HT-29 (cell line): Measurements from ENCODE around the gene PPFIA2. TPM values are rescaled to one million over a fixed set of nuclear protein-coding genes. Genes with fewer than 3 reads are reported as not detected.

Source experiments
- DNase-seq: peaks from one replicate; pipeline ENCODE4 v3.0.0-alpha.2; 2015; ENCODE audit warnings: low spot score
- total RNA-seq: library from RNA; depleted of rRNA; stranded (reverse); fragments of >200 nt; shearing (Covaris generic); gene quantifications from 2 replicates; pipeline ENCODE4 v1.2.3, GENCODE V29; 2014

PPFIA2 gene
- total RNA-seq, 1 experiment from 2014 or later = not detected

- no peak for DNase-seq
These were observed 201.1 kb downstream of the PPFIA2 start for GRCh38 chr12:81558031-81558430.

GRCh38 chr12:81546811-81547210, 212.3 kb downstream of the PPFIA2 start:
- no peak for DNase-seq

- no peak for DNase-seq
These were observed 215.5 kb downstream of the PPFIA2 start for GRCh38 chr12:81543621-81544139.

- DNase-seq = no peak
These were observed 216.8 kb downstream of the PPFIA2 start for GRCh38 chr12:81542065-81543010.

GRCh38 chr12:81541121-81541520, 218.0 kb downstream of the PPFIA2 start:
- no peak for DNase-seq

GRCh38 chr12:81539279-81539678, 219.9 kb downstream of the PPFIA2 start:
- no peak for DNase-seq

- no peak for DNase-seq
These were observed 226.1 kb downstream of the PPFIA2 start for GRCh38 chr12:81533054-81533453.

GRCh38 chr12:81530352-81530751, 228.8 kb downstream of the PPFIA2 start:
- DNase-seq = no peak

GRCh38 chr12:81520064-81520945, 238.8 kb downstream of the PPFIA2 start:
- no peak for DNase-seq

- no peak for DNase-seq
These were observed 240.5 kb downstream of the PPFIA2 start for GRCh38 chr12:81518638-81519037.

GRCh38 chr12:81517296-81517695, 241.9 kb downstream of the PPFIA2 start:
- no peak for DNase-seq

GRCh38 chr12:81502912-81503695, 256.0 kb downstream of the PPFIA2 start:
- DNase-seq = no peak

GRCh38 chr12:81500788-81501187, 258.4 kb downstream of the PPFIA2 start:
- DNase-seq = no peak

- no peak for DNase-seq
These were observed 259.3 kb downstream of the PPFIA2 start for GRCh38 chr12:81499809-81500208.

GRCh38 chr12:81492131-81492720, 266.9 kb downstream of the PPFIA2 start:
- no peak for DNase-seq

- no peak for DNase-seq
These were observed 286.2 kb downstream of the PPFIA2 start for GRCh38 chr12:81472934-81473333.

GRCh38 chr12:81470923-81471322, 288.2 kb downstream of the PPFIA2 start:
- DNase-seq = no peak

GRCh38 chr12:81468206-81468605, 290.9 kb downstream of the PPFIA2 start:
- DNase-seq = no peak

GRCh38 chr12:81465876-81466275, 293.3 kb downstream of the PPFIA2 start:
- DNase-seq = no peak

- no peak for DNase-seq
These were observed 294.0 kb downstream of the PPFIA2 start for GRCh38 chr12:81465191-81465590.

GRCh38 chr12:81461163-81461562, 298.0 kb downstream of the PPFIA2 start:
- no peak for DNase-seq
